Activated effector memory CD4-positive, alpha-beta T cell treated with Interleukin-2 at 50 U/mL for 16 hours (primary cell): ENCODE results near the gene MANSC4.

Source experiments
- DNase-seq: peaks from one replicate; pipeline ENCODE4 v3.0.0-alpha.2; 2020

MANSC4 gene

DNA sequence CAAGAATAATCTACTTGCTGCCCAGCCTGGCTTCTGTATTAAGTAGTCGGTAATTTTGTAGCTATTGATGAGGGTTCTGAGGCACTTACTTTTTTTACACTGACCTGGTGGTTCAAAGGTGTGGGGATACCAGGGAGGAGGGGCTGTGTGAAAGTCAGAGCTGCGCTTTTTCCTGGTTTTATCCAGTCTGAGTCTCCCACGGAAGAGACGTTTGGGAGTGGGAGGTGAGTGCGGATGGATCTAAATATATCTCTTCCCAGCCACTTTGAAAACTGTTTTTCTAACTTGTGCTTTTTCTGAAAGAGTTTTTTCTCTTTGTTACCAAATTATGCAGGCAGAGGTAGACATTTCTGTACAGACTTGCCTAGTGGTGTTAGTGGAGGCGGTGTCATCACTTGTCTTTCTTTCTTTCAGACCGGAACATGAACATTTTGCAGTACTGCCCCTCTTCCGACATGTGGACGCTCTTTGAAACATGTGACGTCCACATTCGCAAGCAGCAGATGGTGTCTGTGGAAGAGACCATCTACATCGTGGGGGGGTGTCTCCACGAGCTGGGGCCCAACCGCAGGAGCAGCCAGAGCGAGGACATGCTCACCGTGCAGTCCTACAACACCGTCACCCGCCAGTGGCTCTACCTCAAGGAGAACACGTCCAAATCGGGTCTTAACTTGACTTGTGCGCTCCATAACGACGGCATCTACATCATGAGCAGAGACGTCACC, 17.4 kb upstream of the MANSC4 start:
- no peak for DNase-seq

DNA sequence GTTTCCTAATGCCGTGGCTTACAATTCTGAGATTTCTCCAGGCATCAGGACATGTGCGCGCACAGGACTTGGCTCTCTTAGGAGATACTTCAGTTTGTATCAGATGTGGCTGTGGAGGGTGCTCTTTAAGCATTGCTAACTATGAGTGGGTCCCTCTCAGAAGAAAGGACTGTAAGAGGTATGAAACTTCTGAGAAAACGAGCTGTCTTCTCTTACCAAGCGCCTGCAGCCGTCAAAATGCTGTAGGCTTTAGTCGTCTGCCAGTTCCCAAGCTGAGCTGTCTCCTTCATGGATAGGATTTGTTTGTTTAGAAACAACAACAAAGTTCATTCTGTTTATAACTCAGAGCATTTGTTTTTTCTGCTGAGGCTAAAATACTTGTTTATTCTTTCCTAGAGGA, 16.1 kb upstream of the MANSC4 start:
- DNase-seq, result no peak

DNA sequence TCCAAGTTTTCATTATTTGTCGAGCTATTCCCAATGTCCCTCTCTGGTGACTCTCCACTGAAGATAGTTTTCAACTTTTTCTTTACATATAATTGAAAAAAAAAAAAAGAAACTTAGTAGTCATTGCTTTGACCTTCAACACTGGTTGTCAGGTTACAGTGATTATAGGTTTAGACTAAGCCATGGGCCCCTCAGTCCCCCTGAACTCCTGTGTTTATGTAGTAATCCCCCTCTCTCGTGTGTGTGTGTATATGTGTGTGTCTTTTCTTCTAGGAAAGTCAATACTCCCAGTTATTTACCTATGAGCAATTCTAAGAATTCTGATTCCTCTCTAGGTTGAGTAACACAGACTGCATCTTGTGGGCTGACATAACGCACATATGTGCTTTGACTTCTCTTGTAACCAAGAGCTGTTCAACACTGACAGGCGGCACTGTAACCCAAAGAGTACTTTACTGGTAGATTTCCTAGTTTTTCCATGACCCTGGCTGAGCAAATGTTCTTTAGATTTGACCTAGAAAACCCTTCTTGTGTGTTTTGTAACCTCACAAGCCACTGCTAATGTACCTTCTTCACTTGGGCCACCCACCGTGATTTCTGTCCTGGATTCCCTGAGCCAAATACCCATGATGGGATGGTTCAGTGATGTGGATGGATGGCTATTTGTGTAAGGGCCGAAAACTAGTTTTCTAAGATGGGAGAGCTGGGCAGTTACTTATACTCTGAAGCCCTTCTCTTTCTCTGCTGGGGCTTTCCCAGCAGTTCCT, 15.0 kb upstream of the MANSC4 start:
- DNase-seq, result no peak

DNA sequence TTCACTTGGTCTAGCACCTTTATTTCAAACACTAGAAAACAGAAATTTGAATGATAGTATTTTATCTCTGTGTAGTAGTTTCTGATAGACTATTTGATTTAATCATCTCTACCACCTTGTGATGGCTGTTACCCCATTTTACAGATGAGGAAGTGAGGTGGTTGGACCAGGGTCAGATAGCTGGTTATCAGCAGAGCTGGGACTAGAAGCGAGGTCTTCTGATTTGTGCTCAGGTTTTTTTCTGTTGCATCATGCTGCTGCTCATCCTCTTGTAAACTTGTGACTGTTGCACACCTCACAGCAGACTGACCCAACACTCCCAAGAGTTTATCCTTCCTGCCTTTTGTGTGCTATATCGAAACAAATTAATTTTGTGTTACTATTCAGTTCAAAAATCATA, 10.1 kb upstream of the MANSC4 start:
- no peak for DNase-seq

DNA sequence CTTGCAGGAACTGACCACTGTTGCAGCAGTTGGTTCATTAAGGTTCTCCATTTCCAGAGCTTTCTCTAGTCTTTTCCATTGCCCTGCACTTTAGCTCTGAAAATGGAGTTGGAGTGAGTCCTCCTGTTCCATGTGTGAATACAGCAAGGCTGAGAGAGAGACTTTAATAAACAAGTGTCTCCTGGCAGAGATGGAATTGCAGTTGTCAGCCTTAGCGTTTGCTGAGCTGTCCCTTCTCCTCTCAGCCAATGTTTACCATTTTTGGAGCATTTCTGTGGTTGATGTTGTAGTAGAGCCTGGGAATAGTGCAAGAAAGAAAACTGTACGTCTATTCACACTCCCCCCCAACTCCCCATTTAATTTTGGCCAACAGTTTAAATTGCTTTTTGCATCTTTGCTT, 7.5 kb upstream of the MANSC4 start:
- DNase-seq, result no peak

DNA sequence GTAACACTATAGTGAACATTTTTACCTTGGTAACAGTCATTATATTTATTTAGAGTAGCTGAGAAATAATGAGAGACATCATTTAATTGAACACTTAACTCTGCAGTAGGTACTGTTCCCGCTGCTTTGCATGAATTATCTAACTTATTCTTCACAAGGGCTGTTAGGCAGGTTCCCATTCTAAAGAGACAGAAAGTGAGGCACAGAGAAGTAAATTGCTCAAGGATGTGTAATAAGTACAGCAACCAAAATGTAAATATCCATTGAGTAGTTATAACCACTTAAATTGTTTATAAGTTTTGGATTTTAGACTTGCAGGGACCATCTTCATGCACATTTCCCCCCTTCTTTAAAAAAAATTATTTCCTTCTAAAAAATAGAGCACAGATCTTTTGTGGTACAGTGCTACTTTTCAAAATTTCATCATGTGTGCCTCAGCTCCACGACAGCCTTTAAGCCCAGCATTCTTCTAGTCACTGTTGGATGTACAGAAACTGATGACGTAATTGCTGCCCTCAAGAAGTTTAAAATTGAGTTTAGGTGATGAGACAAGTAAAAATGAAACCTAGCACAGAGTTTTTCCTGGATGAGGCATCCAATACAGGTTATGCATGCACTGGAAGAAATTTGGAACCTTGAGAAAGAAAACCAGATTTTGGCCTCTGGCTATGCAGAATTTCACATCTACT, 6.0 kb upstream of the MANSC4 start:
- DNase-seq, result no peak

DNA sequence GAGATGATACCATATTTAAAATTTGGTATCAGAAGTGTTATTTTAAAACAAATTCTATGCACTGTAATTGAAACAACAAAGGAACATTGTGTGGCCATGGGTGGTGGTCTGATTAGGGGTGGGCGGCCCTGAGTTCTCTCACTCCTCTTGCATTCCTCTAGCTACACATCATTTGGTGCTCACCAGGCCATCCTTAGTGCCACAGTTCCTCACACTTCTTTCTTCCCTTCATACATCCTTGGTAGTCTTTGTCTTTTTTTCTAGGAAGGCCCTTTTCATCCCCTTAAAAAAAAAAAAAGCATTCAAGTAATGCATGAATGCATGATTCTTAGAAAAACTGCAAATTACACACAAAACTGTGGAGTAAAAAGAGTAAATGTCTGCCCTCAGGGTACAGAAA, 2.4 kb upstream of the MANSC4 start:
- no peak for DNase-seq

DNA sequence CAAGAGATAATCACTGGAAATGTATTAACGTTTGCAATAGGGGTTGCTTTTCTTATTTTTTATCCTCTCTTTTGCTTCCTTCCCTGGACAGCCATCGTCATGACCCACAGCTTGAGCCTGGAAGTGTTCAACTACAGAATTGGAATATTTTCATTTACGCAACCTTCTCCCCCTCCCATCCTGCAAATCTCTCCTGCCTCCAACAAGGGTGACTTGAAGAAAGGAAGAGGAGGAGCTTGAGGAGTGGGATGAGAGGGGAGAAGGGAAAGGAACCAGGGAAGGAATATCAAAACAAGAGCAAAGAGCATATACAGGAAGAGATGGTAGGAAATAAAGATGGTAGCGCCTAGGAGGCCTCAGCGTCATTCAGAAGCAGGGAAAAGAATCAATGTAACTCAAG, 1.6 kb upstream of the MANSC4 start:
- no peak for DNase-seq

DNA sequence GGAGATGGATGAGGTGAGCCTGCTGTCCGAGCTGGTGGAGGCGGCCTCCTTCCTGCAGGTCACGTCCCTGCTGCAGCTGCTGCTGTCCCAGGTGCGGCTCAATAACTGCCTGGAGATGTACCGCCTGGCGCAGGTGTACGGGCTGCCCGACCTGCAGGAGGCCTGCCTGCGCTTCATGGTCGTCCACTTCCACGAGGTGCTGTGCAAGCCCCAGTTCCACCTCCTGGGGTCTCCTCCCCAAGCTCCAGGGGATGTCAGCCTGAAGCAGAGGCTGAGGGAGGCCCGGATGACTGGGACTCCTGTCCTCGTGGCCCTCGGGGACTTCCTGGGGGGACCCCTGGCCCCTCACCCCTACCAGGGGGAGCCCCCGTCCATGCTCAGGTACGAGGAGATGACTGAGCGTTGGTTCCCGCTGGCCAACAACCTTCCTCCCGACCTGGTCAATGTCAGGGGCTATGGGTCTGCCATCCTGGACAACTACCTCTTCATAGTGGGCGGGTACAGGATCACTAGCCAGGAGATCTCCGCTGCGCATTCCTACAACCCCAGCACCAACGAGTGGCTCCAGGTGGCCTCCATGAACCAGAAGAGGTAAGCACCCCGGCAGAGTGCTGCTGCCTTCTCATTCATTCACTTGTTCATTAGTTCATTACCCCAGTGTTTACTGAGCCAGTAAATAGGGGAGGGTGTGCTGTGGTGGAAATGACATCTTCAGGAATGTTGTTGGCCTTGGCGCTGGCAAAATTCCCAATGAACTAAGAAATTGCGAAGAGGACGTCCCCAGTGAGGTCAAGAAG, 774 bp upstream of the MANSC4 start:
- DNase-seq, result no peak

DNA sequence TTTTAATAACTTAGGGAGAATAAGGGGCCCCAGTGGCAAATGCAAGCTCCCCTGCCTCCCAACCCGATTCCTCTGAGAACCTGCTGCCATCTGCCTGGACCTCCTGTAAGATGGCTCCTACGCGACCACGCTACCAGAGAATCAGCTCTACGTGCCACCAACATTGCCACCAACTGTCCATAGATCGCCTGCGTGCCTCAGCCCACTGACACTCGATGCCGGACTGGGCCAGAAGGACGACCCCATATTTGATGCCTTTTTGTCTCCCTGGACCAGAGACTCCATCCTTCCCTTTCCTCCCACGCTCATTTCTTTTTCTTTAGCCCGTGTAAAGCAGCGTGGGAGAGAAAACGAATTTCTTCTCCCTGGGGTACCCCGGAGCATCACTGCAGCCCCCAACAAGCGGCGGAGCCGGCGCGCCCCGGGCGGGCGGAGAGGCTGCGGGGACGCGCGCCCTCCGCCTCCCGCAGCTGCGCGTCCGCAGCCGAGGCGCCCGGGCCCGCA, 568 bp downstream of the MANSC4 start:
- DNase-seq, result no peak

DNA sequence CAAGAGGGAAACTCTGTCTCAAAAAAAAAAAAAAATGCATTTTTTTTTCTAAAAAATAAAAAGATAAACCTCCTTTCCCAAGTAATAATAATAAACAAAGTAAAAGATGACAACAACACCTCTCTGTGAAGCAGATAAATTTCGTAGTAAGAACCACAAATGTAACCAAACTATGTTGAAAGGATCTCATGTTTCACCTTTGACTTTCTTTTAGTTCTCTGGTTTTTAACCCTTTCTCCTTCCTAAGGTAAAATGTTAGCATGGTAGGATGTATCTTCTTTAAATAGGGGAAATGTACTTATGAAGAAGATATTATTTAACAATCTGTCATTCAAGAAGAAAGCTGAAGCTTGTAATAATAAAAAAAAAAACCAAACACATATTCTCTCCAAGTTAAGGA, 1.8 kb downstream of the MANSC4 start:
- no peak for DNase-seq

DNA sequence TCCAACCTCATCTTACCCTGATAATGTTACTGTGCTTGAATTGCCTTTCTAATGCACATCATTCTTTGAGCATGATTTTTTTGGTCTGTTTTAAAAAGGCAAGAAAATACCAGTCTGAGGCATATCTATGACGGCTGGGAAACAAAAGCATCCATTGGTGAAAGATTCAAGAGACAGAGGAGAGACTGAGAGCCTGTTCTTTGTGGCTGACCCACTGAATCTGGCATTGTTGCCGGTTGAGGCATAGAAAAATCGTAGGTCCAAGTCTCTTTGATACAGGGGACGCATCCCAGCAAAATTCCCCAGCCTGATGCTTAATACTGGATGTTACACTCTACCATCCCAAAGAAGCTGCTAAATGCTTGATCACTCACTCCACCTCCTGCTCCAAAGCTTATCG, 2.9 kb downstream of the MANSC4 start:
- no peak for DNase-seq

DNA sequence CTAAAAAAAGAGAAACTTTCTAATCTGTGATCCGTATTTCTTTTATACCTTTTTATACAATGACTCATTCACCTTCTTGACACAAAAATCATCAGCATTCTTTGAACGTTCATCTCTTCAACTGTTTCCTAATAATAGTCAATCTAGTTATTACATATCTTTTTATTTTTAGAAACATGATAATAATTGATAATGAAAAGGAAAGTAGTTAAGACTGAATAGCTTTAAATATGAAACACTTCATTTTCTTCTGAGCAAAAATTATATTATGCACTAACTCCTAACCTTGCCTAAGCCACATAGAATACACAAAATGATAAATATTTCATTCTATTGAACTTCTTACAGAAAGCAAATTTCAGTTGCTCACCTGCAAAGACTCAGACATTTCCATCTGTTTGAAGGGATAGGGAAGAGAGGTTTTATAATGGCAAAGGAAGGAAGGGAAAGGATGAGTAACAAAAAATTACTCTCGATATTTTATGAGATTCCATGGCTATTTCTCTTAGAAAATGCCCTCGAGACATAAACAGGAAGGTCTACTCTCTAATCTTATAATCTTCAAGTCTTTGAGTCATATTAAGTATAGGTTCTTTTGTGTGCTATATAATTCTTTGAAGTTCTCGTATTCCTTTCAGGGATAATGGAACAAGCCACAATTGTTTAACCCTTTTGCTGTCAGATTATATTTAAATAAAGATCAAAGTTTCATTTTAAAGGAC, 7.5 kb downstream of the MANSC4 start:
- DNase-seq, result no peak

DNA sequence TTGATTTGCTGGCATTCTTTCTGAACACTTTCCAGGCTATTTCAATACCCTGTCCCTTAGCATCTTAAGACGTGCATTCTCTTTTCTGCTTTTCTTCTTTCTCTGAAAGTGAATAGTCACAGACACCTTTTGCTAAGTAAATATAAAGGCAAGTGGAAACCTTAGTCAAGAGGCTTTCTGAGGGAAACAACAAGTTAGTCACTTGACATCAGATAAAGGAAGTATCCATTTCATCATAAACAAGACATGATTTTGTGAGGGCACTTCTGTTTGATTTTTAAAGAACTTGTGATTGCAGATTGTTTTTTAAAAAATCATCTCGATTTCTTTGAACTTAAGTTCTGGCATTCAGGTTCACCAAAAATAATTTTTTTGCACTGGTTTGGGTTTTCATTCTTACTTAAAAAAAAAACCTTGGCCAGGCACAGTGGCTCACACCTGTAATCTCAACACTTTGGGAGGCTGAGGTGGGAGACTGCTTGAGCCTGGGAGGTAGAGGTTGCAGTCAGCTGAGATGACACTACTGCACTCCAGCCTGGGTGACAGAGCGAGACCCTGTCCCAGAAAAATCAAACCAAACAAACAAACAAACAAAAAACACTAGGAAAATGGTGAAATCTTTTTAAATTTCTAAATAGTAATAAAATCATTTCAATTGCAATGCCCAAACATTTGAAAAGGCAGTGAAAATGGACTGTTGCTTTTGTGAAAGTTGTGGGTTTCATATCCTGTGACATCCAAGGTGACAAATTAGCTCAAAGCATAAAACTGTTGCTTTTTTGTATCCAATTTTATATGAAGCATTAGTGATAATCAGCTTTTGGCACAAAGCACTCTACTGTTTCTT, 8.3 kb downstream of the MANSC4 start:
- no peak for DNase-seq

DNA sequence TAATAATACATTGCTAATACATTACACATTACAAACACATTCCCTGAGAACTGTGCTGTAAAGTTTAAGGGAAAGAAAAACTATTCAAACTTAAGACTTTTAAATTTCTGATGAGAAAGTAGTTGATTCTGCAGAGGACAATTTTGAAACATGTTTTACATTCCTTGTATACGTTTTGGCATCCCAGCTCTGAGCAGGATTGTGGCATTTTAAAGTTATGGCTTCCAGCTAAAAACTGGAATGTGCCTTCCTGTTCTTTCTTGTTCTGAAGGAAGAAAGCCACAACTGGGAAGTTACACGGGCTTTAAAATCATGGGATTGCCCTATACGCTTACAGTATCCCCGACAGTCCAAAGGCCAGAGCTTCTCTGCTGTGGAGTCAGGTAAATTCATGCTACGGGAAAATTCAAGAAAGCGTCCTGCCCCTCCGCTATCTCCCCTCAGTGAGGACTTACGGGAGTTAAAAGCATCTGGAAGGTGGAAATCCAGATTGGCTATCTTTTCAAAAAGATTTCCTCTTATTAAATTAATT, 10.8 kb downstream of the MANSC4 start:
- no peak for DNase-seq

DNA sequence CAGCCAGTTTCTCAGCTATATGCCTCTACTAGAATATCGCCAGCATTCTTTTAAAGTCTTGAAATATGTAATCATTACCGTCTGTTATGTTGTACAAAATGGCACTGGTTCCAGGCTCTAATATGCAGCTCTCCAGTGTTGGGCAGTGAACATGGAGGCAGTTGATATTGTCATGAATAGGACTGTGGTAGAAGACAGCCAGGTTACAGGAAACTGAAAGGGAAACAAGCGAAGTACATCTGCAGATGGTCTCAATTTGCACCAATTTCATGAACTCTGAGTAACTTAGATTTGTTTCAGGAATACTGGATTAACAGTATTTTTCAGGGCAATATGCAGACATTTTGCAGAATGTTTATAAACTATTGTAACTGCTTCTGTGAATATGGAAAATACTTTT, 13.4 kb downstream of the MANSC4 start:
- DNase-seq, result no peak

DNA sequence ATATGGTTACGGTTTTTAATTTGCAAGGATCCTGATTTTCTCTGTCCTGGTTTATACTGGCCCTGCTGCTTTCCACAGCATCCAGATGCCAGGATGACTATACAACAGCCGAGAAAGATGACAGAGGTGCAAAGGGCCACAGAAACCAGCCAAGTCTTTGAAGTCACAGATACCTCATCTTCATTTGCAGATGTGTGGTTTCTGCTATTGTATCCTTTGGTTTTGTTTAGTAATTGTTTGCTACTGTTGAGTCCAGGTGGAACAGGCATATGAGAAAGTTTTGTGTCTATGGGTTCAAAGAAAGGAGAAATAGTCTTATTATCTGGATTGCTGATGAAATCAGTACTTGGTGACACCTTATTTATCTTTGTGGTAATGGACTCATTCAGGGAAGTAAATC, 17.3 kb downstream of the MANSC4 start:
- DNase-seq, result no peak

DNA sequence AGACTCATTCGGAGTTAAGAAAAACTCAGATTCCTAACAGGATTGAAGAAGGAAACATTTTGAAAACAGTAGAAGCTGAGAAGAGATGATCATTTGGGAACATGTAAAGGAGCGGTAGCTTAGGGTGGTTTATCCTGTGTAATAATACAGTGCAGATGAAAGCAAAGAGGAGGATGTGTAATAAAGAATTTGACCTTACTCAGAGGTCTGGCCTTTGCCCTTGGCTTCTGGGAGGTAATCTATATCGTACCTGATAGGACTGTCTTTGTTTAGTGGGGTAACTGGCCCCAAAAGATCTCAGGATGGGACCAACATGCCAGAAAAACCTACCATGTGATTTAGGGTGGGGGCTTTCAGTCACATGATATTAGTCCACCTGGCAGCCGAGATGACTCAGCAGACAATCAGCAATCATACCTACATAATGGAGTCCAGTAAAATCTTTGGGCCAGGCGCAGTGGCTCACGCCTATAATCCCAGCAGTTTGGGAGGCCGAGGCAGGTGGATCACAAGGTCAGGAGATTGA, 23.3 kb downstream of the MANSC4 start:
- DNase-seq, result no peak

DNA sequence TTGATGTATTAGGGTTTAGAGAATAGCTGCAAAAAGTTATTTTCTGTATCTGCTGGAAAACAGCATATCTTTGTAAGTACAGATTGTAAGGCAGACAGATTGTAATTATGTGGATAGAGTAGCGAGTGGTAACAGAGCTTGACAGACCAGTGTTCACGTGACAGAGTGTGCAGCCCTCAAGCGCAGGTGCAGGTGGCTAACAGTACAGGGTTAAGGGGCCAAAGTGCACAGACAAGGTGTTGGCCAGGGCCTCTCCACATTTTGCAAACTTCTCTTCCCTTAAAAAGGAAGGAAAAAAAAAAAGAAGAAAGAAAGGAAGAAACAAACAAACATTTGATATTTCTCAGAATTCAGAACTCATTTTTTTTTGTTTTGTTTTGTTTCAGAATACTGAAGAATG, 25.2 kb downstream of the MANSC4 start:
- DNase-seq, result no peak

DNA sequence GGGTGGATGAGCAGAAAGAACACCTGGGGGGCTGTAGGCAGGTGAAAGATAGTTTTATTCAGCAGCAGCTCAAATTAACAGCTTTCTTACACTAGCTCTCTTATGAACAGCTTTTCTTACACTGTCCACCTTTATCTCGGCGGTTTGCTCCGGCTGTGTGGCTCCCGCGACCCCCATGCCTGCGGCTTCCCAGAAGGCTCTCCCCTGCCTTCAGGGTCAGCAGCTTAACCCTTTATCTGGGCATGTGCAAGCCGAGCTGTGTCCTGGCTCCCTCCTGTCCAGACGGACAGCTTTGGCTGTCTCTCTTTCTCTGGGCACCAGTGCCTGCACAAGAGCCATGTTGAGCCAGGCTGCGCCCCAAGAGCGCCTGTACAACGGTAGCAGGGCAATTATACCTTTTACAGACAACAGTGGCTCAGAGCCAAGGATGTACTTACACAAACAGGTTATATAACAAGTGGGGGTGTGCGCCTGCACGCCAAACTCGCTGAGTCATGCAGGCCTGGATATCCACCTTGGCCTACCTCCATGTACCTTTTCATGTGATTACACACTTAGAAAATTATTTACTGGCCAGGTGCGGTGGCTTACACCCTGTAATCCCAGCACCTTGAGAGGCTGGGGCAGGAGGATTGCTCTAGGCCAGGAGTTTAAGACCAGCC, 28.5 kb downstream of the MANSC4 start:
- no peak for DNase-seq
